Astrocyte (in vitro differentiated cells and primary cell): Measurements from ENCODE around the gene PRR29.

Experiments used
- CTCF ChIP-seq: IDR thresholded peaks from 2 replicates; pipeline ENCODE4 v1.5.1; 2011; ENCODE audit warnings: low read depth, mild to moderate bottlenecking, inconsistent platforms, low read length, moderate library complexity; ENCODE audit not compliant: insufficient read depth
- EZH2 ChIP-seq: IDR thresholded peaks from 2 replicates; pipeline ENCODE4 v1.6.1; 2012; ENCODE audit warnings: mild to moderate bottlenecking, low read length, inconsistent platforms; ENCODE audit not compliant: insufficient read depth

GRCh38 chr17:64038331-64039105 lies 40.4 kb downstream of the PRR29 start:
- TF ChIP-seq CTCF (no peak), EZH2 (no peak)
